ENCODE measurements around the gene NUDT22.
"Not testable (repeated sequence)": the region's sequence is repeated elsewhere in the genome, so short reads cannot be mapped to it uniquely, and the experiment has no call there.

The NUDT22 gene

DNA sequence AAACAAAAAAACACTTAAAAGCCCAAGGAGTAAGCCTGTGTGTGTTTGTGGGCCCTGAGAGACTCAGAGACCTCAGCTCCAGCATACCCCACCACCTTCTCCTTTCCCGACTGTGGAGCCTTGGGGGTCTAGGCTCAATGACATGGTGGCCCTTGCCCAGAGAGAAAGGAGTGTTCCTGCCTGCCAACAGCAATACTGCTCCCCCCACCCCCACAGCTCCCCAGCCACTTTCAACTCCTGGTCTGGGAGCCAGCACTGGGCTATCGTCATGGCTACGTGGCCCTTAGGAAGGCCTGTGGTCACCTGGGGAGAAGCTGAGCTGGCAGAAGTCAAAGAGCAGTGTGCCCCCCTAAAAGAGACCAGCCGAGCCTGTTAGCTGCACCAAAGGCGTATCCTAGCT, 18.0 kb downstream of the NUDT22 start:
- no peak for DNase-seq (ENCODE audit: low spot score)

DNA sequence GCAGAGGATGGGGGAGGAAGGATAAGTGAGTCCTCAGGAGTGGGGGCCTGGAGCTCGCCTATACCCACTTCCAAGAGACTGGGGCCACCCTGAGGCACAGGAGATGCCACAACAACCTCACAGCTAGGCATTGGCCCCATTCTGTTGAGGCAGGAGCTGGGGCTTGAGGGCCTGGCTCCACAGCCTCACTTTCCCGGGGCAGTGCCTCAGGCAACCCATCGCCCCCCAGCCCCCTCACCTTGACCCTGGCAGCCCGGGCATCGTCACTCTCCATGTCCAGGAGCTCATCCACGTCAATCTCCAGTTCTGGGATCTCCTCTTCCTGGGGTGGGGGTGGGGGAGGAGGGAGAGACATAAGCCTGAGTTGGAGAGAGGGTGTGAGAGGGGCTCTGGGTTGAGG, 18.9 kb downstream of the NUDT22 start:
- DNase-seq (ENCODE audit: low spot score): no peak

DNA sequence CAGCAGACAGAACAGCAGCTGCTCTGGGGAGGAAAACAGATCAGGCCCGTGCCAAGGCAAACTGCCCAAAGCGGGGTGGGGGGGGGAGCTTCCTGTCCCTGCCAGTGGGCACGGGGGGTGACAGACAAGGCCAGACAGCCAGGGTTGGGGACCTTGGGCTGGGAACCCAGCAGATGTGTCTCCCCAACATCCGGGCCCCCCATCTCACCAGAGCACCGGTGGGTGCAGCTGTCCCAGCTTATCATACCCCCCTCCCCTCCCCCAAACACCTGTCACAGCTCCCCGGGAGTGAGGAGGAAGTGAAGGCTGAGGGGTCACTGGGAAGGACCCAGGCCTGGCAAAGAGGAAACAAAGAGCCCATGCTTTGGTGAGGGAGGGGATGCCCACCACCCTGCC, 19.3 kb downstream of the NUDT22 start:
- no peak for DNase-seq (ENCODE audit: low spot score)

DNA sequence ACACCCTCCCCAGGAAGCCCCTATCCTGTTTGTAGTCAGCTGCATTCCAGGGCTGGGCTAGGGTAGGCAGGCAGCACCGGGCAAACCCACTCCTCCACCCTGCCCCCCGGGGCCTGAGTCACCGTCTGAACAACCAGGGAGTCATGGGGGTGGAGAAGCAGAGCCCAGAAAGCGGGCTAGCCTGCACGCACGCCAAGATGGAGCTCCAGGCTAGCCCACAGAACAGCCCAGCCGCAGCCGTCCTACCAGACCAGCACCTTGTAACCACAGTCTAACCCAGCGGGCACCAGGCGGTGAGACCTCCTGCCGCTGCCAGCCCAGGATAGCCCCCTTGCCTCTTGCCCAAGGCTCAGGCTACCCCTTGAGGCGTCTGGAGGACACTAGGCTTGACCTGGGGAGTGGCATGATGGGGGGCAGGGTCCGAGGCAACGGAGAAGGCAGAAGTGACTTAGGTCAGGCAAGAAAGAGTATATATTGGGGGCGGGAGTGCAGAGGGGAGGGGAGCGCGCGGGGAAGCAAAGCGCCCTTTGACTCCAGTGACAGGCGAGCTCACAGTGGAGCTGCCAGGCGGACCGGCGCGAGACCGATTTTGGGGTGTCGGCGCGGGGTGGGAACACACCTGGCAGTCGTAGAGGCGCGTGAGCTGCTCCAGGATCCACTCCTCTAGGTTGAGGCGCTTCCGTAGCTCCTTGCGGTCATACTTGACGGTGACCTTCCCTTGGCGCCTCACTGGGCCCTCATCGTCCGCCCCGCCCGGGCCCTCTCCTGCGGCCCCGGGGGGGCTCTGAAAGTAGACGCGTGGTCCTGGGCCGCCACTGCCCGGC, 19.9 kb downstream of the NUDT22 start:
- DNase-seq (ENCODE audit: low spot score): peak; percentile 52

DNA sequence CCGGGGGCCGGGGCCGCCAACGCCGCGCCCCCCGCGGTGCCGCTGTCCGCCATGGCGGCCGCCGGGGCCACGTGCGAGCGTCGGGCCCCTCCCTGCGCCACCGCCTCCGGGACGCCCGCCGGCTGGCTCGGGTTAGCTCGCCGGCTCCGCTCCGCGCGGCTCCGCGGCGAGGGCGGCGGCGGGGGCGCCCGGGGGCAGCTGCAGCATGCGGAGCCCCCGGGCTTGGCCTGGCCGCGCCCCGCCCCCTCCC, 20.5 kb downstream of the NUDT22 start:
- DNase-seq (ENCODE audit: low spot score): not testable (repeated sequence)

DNA sequence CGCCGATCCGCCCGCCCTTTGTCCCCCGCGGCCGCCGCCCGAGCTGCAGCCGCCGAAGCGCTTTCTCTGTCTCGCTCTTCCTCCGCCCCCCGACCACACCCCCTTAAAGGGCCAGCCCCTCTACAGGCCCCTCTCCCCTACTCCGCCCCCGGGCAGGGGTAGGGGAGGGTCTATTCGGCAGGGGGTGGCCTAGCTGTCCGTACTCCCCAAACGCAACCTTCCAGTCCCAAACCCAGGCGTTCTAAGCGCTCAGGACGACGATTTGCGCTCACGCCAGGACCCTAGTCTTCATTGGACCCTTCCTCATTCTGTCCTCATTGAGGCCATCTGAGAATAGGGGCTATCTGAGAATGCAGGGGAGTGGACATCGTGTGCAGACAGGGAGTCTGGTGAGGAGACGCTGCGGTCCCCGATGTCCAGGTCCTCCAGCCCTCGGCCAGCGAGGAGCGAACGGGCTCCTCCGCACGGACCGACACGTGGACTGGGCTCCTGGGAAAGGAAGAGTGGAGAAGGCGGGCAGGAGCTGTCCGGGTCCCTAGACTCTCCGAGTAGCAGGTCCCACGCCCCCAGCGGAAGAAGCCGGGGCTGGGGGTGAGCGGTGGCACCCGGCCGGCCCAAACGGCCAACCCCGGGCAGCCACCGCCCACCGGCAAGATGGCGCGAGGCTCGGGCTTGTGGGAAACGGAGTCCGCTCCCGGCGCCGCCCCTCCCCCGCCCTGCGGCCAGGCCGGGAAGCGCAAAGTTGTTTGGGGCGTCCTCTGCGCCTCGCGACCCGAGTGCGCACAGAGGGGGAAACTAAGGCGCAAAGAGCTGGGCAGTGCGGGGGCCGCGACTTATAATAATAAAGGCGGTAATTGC, 21.0 kb downstream of the NUDT22 start, which contains the start of gene PPP1R14B:
TSS of gene PPP1R14B (minus strand) at position 73 of the 858 bp plus-strand sequence. CDS start 270 bp downstream, outside the sequence.
- DNase-seq (ENCODE audit: low spot score): peak; percentile 81

DNA sequence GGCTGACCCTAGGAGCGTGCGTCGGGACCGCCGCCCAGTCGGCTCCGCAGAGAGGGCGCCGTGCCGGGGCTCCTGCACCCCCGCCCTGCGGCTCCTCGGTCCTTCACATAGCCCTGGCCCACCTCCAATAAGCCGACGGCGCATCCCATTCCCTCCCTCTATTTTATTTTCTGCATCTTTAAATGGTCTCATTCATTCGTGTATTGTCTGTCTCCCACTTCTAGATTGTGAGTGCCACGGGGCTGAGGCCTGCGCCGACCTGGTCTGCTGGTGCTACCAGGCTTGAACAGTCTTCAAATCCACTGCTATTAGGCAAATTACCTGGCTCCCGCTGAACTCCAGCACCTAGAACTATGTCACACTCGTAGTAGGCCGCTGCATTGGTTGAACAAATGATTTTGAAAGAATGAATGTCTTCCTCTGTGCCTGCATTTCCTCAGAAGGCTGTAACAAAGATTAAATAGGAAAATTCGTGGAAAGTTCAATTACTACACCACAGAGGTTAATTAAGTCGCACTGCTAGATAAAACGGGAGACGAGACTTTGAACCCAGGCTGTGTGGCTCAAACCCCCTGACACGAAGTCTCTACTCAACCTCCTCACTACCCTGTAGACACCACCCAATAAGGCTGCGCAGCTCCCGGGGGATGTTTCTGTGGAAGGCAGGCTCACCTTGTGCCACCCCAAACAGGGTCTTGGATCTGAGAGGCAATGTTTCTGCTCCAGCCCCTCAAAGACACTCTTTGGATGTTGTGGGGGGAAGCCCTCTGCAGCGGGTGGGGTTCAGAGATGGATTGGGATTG, 21.9 kb downstream of the NUDT22 start:
- no peak for DNase-seq (ENCODE audit: low spot score)

DNA sequence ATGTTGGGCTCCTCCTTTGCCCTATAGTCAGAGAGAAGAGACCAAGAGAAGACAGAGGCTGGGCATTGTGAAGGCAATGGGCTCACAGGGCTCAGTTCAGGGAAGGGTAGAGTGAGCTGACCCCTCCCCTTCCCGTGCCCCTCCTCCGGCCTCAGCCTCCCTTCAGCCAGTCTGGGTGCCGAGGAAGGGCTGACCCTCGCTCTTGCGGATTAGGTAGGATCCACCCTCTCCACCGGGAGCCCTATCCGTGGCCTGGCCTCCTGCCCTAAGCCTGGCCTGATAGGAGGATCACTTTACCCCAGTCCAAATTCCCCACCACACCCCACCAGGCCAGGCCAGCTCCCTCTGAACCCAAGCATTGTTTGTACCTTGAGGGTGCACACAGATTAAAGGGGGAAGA, 22.5 kb downstream of the NUDT22 start:
- DNase-seq (ENCODE audit: low spot score): no peak

DNA sequence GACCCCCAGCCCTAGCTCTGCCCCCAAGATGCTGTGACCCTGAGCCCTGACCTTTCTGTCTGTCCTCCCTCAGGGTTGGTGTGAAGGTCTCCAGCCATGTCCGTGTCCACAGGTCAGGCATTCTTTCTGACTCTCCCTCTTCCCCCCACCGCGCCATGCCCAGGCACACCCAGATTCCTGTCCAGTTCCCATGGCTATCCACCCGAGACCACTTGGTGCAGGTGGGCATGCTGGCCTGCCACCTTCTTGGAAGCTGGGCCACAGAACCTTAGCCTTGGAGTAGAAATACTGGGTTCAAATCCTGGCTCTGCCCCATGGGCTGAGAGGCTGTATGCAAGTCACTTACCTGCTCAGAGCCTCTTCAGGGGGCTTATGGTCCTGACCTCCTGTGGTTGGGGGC, 23.0 kb downstream of the NUDT22 start:
- DNase-seq (ENCODE audit: low spot score): no peak

DNA sequence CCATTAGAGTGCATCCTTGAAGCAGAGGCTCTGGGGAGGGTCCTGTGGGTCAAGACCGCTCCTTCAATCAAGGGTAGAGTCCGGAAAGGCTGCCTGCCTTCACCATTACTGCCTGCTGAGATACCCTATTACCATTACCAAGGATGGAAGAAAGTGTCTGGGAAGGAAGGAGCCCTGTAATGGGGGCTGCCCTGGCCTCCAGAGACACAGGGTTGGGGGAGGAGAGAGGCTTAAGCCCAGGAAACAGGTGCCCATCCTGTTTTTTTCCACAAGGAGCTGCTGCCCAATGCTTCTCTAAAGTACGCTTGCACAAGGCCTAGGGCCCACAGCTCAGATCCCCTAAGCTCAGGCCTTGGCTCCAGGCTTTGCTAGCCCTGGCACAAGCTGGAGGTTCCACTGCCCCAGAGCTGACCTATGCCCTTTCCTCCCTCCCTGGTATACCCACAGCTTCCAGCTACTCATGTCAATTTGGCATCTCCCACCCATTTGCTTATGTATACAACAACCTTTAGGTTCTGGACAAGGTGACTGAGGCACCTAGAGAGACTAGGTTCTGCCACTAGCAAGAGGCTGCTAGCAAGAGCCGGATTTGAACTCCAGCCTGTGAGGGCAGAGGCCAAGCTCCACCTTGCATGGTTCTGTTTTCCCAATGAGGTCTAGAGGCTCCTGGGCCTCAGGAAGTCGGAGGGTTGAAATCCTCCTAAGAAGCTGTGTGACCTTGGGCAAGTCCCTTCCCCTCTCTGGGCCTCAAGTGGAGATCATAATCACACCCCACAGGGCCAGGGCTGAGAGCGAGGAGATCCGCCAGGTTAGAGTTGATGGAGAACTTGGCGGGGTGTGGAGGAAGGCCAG, 23.7 kb downstream of the NUDT22 start:
- DNase-seq (ENCODE audit: low spot score): no peak

DNA sequence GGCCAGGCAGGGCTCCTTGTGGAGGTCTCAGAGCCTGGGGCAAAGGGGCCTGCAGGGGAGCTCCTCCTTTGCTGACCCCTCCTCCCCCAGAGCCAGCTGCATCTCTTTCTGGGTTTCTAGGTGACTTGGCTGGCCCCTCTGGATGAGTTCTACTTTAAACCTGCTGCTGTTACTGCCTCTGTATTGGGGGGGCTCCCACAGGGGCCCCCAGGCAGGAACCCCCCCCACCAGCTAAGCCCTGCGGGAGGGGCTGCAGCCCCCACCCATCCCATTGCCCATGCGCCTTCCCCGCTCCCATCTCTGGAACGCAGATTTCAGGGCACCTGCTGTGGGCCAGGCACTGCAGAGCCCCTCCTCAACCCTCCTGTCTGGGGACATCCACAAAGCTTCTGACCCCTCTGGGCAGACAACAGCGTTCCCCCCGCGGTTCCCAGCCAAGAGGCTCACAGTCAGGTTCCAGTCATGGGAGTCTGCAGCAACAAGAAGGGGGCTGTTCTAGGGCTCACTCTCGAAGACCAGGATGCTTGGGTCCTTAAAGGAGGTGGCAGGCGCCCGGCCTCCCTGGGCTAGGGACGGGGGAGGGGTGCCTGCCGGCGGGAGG, 24.4 kb downstream of the NUDT22 start:
- no peak for DNase-seq (ENCODE audit: low spot score)

DNA sequence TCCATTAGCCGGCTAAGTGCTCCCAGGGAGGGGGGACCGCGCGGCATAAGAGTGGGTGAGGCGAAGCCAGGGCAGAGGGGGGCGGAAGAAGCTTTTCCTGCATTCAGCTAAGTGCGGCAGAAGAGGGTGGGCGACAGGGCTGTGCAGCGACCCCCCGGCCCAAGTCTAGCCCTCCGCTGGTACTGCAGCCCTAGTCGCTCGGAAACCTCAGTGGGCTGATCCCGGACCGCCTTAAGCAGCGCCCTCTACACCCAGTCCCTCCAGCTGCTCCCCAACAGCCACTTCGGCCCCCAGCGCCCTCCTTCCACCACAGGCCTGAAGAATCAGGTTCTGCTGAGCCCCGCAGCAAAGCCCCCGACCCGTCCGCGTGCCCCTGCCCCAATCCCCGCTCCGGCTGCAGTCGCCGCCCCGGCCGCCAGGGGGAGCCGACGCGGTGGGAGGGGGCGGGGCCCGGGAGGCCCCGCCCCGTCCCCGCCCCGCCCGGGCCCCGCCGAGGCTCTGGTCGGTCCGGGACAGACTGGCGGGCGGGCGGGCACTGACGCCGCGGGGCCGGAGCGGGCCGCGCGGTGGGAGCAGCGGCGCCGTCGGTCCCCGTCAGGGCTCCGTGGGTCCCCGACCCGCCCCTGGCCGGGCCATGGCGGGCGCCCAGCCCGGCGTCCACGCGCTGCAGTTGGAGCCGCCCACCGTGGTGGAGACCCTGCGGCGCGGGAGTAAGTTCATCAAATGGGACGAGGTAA, 25.1 kb downstream of the NUDT22 start, which contains the start of gene PLCB3:
TSS of gene PLCB3 (plus strand) at position 515 of the 737 bp plus-strand sequence. CDS start at position 635, 120 bp downstream.
- peak; percentile 66 for DNase-seq (ENCODE audit: low spot score)

DNA sequence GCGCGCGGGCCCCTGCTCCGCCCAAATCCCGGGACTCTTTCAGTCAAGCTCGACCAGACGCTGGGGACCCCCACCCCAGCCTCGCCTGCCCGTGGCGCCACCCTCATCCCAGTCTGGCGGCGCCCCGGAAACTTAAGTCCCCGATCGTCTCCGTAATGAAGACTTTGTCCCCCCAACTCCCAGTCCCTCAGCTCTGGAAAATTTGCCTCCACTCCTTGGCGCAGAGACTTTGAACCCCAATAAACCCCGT, 25.6 kb downstream of the NUDT22 start:
- no peak for DNase-seq (ENCODE audit: low spot score)

DNA sequence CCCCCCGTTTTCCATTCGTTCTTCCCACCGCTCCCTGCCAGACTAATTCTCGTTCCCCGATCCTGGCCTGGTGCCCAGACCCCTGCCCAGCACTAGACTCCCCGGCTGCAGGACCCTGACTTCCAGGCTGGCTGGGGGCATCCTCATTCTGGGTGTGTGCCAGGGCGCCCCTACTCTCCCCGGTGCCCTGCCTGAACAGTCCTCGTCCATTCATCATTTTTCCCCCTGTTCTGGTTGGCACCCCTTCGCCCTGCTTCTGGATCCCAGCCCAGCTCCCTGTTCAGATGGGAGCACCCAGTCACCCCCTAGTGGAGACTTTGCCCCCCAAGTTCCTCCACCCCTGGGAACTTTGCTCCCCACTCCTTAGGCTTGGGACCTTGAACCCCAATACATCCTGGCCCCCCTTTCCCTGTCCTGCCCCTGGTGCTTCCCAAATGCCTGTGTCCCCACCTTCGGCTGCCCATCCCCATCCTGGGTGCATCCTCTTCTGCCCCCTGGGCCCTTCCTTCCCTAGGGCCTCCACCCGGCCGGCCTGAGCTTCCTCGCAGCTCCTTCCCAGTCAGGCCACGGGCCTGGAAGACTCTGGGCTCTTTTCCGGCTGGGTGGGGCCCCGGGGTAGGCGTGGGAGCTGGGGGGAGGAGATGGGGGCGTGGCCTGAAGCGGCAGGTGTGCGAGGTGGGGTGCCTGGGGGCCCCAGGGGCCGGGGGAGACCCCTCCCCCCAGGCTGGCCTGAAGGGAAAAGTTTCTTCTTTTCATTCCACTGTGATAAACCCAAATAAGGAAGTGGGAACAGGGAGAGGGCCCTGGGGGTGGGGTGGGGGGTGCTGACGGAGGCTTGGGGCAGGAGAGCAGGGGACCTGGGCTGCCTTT, 26.2 kb downstream of the NUDT22 start:
- DNase-seq (ENCODE audit: low spot score): peak; percentile 63

DNA sequence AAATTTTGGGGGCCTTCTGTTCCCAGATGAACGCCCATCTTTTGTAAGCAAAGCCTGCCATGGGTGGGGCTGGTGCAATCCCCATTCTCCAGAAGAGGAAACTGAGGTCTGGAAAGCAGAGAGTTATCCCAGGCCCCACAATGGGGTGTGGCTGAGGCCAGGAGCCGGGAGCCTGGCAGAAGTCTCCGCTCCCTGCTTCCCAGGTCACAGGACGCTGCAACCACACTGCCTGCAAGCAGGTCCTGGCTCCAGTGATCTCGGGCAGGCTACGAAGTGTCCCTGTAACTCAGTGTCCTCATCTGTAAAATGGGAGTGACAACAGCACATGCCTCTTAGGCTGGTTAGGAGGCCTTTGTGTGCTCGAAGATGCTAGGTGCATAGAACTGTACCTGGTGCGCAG, 27.0 kb downstream of the NUDT22 start:
- DNase-seq (ENCODE audit: low spot score): no peak

DNA sequence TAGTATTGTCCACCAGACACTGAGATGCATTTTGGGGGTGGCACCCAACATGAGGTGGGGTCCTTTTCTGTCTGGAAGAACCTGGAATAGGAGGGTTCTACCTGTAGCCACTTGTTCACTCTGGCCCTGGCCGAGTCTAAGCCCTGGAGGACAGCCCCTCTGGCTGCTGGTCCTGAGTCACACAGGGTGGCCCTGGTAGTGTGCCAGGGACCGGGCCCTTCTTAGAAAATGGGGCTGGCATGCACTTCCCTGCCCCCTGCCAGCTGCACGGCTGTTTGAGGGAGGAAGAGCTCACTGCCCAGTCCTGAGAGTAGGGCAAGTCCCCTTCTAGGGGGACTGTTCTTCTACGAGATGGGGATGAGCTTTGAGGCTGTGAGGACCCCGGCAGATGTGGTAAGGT, 27.4 kb downstream of the NUDT22 start:
- peak; percentile 71 for DNase-seq (ENCODE audit: low spot score)

DNA sequence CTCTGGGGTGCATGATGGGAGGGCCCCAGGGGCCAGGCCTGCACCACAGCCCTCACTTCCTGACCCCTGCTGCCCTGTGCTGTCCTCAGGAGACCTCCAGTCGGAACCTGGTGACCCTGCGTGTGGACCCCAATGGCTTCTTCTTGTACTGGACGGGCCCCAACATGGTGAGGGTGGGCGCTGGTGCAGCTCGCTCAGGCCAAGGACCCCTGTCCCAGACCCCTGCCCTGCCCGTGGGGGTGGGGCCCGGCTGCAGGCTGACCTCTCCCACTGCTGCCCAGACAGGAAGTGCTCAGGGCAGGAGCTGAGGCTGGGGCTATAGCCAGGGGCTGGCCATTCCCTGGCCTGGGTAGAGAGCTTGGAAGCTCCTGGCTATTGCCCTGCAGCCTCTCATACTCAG, 28.3 kb downstream of the NUDT22 start:
- DNase-seq (ENCODE audit: low spot score): no peak

DNA sequence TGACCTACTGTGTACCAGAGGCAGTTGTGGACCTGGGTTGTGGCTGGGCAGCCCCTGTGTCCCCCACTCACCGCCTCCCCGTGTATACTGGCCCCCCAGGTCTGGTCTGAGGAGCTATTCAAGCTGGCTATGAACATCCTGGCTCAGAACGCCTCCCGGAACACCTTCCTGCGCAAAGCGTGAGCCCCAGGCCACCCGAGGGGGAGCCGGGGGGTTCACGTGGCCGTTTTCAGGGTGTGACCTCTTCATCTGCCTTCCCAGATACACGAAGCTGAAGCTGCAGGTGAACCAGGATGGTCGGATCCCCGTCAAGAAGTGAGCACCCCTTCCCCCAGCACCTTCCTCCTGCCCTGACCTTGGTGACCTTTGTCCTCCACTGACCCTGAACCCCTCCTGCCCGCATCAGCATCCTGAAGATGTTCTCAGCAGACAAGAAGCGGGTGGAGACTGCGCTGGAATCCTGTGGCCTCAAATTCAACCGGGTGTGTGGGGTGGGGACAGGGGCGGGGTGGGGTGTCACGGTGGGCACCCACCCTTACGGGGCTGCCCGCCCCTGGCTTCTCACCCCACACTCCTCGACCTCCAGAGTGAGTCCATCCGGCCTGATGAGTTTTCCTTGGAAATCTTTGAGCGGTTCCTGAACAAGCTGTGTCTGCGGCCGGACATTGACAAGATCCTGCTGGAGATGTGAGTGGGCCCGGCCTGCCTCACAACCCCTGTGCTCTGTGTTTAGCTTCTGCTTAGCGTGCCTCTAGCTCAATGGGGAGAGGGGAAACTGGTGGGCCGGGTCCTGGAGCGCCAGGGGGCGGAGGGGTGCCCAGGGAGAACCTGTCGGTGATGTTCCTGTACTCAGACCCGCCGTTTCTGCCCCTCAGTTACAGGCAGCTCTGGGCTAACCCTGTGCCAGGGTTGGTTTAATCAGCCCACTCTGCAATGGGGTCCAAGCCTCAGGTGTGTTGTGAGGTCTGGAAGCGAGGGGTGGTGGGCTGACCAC, 29.4 kb downstream of the NUDT22 start:
- no peak for DNase-seq (ENCODE audit: low spot score)
